ENCODE data around the gene GPSM1.

DNA sequence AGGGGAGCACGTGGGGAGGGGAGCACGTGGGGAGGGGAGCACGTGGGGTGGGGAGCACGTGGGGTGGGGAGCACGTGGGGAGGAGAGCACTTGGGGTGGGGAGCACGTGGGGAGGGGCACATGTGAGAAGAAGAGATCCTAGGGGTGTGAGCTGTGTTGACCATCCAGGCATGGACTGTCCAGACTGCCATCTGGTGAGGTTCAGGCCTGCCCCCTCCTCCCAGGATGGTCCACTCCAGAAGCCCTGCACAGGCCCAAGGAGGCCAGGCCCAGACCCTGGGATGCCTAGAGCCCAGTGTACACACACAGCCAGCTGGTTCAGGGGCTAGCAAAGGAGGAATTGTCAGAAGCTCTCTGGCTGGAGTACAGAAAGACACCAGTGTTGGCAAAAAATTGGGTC is 70.3 kb downstream of the GPSM1 start:
- TF ChIP-seq, protein P1, sequence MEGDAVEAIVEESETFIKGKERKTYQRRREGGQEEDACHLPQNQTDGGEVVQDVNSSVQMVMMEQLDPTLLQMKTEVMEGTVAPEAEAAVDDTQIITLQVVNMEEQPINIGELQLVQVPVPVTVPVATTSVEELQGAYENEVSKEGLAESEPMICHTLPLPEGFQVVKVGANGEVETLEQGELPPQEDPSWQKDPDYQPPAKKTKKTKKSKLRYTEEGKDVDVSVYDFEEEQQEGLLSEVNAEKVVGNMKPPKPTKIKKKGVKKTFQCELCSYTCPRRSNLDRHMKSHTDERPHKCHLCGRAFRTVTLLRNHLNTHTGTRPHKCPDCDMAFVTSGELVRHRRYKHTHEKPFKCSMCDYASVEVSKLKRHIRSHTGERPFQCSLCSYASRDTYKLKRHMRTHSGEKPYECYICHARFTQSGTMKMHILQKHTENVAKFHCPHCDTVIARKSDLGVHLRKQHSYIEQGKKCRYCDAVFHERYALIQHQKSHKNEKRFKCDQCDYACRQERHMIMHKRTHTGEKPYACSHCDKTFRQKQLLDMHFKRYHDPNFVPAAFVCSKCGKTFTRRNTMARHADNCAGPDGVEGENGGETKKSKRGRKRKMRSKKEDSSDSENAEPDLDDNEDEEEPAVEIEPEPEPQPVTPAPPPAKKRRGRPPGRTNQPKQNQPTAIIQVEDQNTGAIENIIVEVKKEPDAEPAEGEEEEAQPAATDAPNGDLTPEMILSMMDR (IDR thresholded peaks at IDR 0.05; ENCODE audit: low read depth, low read length): no peak
- TF ChIP-seq EZH2phosphoT487 (IDR thresholded peaks at IDR 0.05; ENCODE audit: low read depth): no peak
